Endothelial cell of umbilical vein (primary cell): ENCODE data around the gene SLC6A7. TPM values are rescaled to one million over a fixed set of nuclear protein-coding genes. Genes with fewer than 3 reads are reported as not detected.

Source experiments
- BruUV-seq: library from RNA; stranded (reverse); fragments of 400-500 nt; replicated peaks from 2 replicates; lab custom pipeline; 2021; lab: Mats Ljungman, UMichigan
- CTCF ChIA-PET: fragments of 300-600, 350-600 bp; sonication (Branson Sonifier 250); formaldehyde crosslinking; loops from one replicate; lab custom pipeline; 2021; ENCODE audit warnings: antibody characterized with exemption, inconsistent platforms; lab: Charles Lee
- POLR2A ChIA-PET: fragments of 300-600, 350-600 bp; sonication (Branson Sonifier 250); formaldehyde crosslinking; loops from one replicate; lab custom pipeline; 2021; ENCODE audit warnings: antibody characterized with exemption, inconsistent platforms; lab: Charles Lee
- DNase-seq: peaks from one replicate; pipeline ENCODE4 v3.0.0-alpha.2; 2011; ENCODE audit warnings: low read depth, low spot score
- FAIRE-seq: peaks from 2 replicates; lab custom pipeline; 2011; peaks lifted over from hg19 to GRCh38; lab: Jason Lieb, UNC
- H2AFZ ChIP-seq: 2 replicates; pipeline ENCODE4 v1.6.0; 2012; ENCODE audit warnings: low read depth, low read length, control low read depth, inconsistent platforms
- H3K27ac ChIP-seq: 2 replicates; pipeline ENCODE4 v1.5.1; 2011; ENCODE audit warnings: low read depth, mild to moderate bottlenecking, control low read depth, low read length, moderate library complexity; ENCODE audit not compliant: insufficient read depth
- H3K27me3 ChIP-seq, 2 experiments: 2 replicates each; pipeline versions ENCODE4 v1.6.0 to v1.6.1; 2011; ENCODE audit warnings: low read length in 2 of 2, mixed read lengths in 1 of 2; ENCODE audit not compliant: control insufficient read depth in 2 of 2, insufficient read depth in 2 of 2
- H3K36me3 ChIP-seq, 2 experiments: 2 replicates in 1 of 2; 3 replicates in 1 of 2; pipeline ENCODE4 v1.5.1; 2011; ENCODE audit warnings: low read length in 2 of 2, mild to moderate bottlenecking in 1 of 2, moderate library complexity in 1 of 2; ENCODE audit not compliant: control insufficient read depth in 2 of 2, insufficient read depth in 2 of 2; ENCODE audit errors: extremely low read depth in 1 of 2
- H3K4me1 ChIP-seq: 3 replicates; pipeline ENCODE4 v1.5.1; 2011; ENCODE audit warnings: mild to moderate bottlenecking, low read length; ENCODE audit not compliant: control insufficient read depth, insufficient read depth; ENCODE audit errors: extremely low read depth
- H3K4me2 ChIP-seq: 2 replicates; pipeline ENCODE4 v1.6.1; 2011; ENCODE audit warnings: low read length, control low read depth, mixed read lengths; ENCODE audit not compliant: insufficient read depth
- H3K4me3 ChIP-seq, 3 experiments: fragments of 200-600 bp in 1 of 3; sonication (generic), shearing (Covaris generic) in 1 of 3; replicated peaks in 1 of 3; 2 replicates each; pipeline ENCODE4 v1.5.1; 2011 to 2016; ENCODE audit warnings: control low read depth in 3 of 3, low read length in 3 of 3, mild to moderate bottlenecking in 2 of 3, inconsistent platforms in 1 of 3, low read depth in 1 of 3, moderate library complexity in 1 of 3; ENCODE audit not compliant: insufficient read depth in 1 of 3
- H3K79me2 ChIP-seq: 2 replicates; pipeline ENCODE4 v1.6.0; 2012; ENCODE audit warnings: low read length, inconsistent platforms; ENCODE audit not compliant: control insufficient read depth, insufficient read depth
- H3K9ac ChIP-seq: replicated peaks from 2 replicates; pipeline ENCODE3; 2011; ENCODE audit warnings: low read length, control low read depth; ENCODE audit not compliant: insufficient read depth; ENCODE audit errors: extremely low read depth
- H3K9me1 ChIP-seq: replicated peaks from 3 replicates; pipeline ENCODE4 v1.6.0; 2011; ENCODE audit warnings: mild to moderate bottlenecking, low read length; ENCODE audit not compliant: control insufficient read depth, insufficient read depth; ENCODE audit errors: extremely low read depth
- H3K9me3 ChIP-seq: replicated peaks from 2 replicates; pipeline ENCODE4 v1.5.1; 2012; ENCODE audit warnings: low read length, inconsistent platforms; ENCODE audit not compliant: control insufficient read depth, insufficient read depth
- H4K20me1 ChIP-seq: replicated peaks from 2 replicates; pipeline ENCODE3; 2011; ENCODE audit warnings: mild to moderate bottlenecking, low read length; ENCODE audit not compliant: control insufficient read depth, insufficient read depth; ENCODE audit errors: extremely low read depth
- EZH2 ChIP-seq: IDR thresholded peaks from 2 replicates; pipeline ENCODE4 v1.6.1; 2012; ENCODE audit warnings: borderline replicate concordance, low read depth, mild to moderate bottlenecking, moderate library complexity, low read length, inconsistent platforms; ENCODE audit not compliant: severe bottlenecking
- GATA2 ChIP-seq: IDR thresholded peaks from 2 replicates; pipeline ENCODE4 v1.7.0; 2011; ENCODE audit warnings: low read depth, mild to moderate bottlenecking, moderate library complexity, mixed read lengths, low read length; ENCODE audit not compliant: insufficient read length, insufficient read depth
- POLR2A ChIP-seq: IDR thresholded peaks from 2 replicates; pipeline ENCODE4 v1.6.1; 2012; ENCODE audit warnings: low read depth, mild to moderate bottlenecking, control low read depth, low read length
- dilution Hi-C: fragments of 300-500 bp; cut with MboI; formaldehyde crosslinking; loops from one replicate; pipeline ENCODE4 v1.15.0; 2019; ENCODE audit warnings: low sequenced_read_pairs; ENCODE audit not compliant: extremely low pct_ligation_motif_present
- intact Hi-C: fragments of 100-400 bp; cut with micrococcal nuclease; formaldehyde crosslinking; loops from one replicate; pipeline ENCODE4 v1.10.0; 2022
- polyA plus RNA-seq, 4 experiments: library from polyadenylated mRNA; depleted of rRNA in 3 of 4; stranded (reverse) in 3 of 4; unstranded in 1 of 4; fragments of >200 nt; gene quantifications; 2 replicates each; pipeline versions ENCODE4 v1.2.1 to v1.2.3, GENCODE V29; 2011 to 2012; ENCODE audit warnings: missing spikeins in 1 of 4
- total RNA-seq: library from RNA; stranded (reverse); gene quantifications from 2 replicates; pipeline ENCODE4 v1.2.3, GENCODE V29; 2021
- TF ChIP-seq, protein P1 (sequence below), 2 donors: IDR thresholded peaks; 1 replicate in 1 of 2; 2 replicates in 1 of 2; pipeline ENCODE4 v1.5.1; 2011; ENCODE audit warnings: low read length in 2 of 2, mild to moderate bottlenecking in 2 of 2, moderate library complexity in 2 of 2, control low read depth in 1 of 2, inconsistent platforms in 1 of 2, low read depth in 1 of 2; ENCODE audit not compliant: insufficient read depth in 1 of 2; ENCODE audit errors: extremely low read depth in 1 of 2

Gene SLC6A7
- total and polyA plus RNA-seq, 2 donors (not counting 3 experiments of a cell fraction or from before 2014, with no cell fraction given), result not detected

DNA sequence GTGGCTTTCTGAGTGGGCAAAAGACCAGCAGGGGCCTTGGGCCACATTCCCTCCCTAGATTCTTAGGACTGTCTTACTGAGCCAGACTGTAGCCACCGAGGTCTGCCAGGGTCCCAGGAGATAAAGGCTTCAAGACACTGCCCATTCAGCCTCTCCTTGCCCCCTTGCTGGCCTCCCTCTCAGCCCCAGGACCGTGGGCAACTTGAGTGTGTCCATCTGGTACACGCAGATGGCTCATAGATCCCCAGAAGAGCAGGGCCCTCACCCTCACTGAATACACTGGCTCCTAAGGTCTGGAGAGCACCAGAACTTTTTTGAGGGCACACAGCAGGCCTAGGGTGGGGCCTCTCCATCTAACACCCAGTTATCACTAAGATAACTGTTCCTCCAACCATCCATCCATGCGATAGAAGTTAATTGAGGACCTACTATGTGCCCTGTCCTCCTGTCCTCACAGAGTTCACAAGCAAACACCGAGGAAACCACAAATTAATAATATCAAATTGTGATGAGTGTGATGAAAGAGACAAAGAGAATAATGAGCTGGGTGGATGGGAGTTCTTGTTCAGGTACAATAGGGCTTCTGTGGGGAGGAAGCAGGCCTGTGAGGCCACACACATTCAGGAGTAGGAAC lies 29.3 kb upstream of the SLC6A7 start:
- Histone ChIP-seq H4K20me1 (no peaks in the 10 kb centered on the region), H2AFZ (no peak overlapping the region), H3K9me1 (no peaks in the 10 kb centered on the region), H3K27me3 (peaks cover 0 to 2% of the 10 kb centered on the region in 2 experiments), H3K4me1 (peaks cover 1% of the 10 kb centered on the region), H3K4me2 (no peak overlapping the region), H3K9me3 (no peaks in the 10 kb centered on the region), H3K27ac (no peak overlapping the region), H3K36me3 (no peaks in the 10 kb centered on the region), H3K4me3 (no peak overlapping the region), H3K9ac (no peak overlapping the region), H3K79me2 (no peaks in the 10 kb centered on the region)
- dilution Hi-C loops (no loop called here), intact Hi-C loops (loop anchor here (1.0 to 2.0 kb wide), 5 partner anchors 14 to 276 kb away; no protein-coding TSS in a partner anchor)
- BruUV-seq, result no TSS peak
- no peak for TF ChIP-seq POLR2A
- TF ChIP-seq EZH2, result no peak
- TF ChIP-seq GATA2, result no peak
- DNase-seq (no peak), FAIRE-seq (no peak)
- ChIA-PET CTCF (interaction anchor here (3.7 kb wide), 1 partner anchor 57 kb away, joined by 14 read pairs; no protein-coding TSS in a partner anchor), POLR2A (no interaction called here)

DNA sequence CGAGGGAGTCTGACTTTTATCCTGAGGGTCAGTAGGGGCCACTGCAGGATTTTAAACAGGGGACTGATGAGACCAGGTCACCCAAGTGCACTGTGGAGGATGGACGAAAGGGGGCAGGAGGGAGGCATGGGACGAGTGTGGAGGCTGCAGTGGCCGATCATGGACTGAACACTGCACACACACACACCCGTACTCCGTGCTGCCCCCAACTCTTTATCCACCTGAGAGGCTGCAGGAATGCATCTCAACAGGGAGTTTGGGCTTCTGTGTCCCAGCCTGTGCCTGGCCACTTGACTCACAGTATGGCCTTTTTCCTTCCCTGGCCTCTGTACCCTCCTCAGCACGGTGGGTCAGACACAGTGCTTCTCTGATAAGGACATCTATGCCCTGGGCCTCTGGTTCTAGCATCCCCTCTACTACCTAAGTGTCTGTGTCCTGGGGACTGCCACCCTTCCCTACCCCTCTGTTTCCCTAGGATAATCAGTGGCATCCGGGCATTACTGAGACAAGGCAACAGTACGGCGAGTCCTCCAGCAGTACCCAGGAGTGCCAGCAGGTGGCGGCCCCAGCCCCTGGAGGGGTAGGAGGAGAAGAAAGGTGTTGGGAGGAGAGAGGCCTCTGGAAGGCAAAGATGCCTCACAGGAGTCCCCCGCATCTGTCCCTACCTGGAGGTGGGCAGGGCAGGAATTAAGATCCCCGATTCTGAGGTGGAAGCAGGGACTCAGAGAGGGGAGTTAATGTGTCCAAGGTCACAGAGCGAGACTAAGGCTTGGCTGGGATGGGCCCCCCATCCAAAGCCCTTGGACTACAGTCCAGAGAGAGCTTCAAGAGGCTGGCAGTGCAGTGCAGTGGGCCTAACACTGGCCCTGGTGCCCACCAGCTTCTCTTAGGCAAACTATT lies 28.4 kb upstream of the SLC6A7 start:
- Histone ChIP-seq H3K9me3 (no peaks in the 10 kb centered on the region), H3K27ac (no peak overlapping the region), H3K36me3 (no peaks in the 10 kb centered on the region), H2AFZ (no peak overlapping the region), H3K9me1 (no peaks in the 10 kb centered on the region), H3K79me2 (no peaks in the 10 kb centered on the region), H3K27me3 (peaks cover 6 to 7% of the 10 kb centered on the region in 2 experiments), H3K9ac (no peak overlapping the region), H4K20me1 (no peaks in the 10 kb centered on the region), H3K4me2 (no peak overlapping the region), H3K4me3 (no peak overlapping the region), H3K4me1 (no peaks in the 10 kb centered on the region)
- ChIA-PET CTCF (interaction anchor here (1.1 to 3.7 kb wide), 7 partner anchors 12 to 189 kb away, joined by 3 to 14 read pairs (median 10); no protein-coding TSS in a partner anchor), POLR2A (no interaction called here)
- TF ChIP-seq EZH2, result no peak
- TF ChIP-seq, protein P1, sequence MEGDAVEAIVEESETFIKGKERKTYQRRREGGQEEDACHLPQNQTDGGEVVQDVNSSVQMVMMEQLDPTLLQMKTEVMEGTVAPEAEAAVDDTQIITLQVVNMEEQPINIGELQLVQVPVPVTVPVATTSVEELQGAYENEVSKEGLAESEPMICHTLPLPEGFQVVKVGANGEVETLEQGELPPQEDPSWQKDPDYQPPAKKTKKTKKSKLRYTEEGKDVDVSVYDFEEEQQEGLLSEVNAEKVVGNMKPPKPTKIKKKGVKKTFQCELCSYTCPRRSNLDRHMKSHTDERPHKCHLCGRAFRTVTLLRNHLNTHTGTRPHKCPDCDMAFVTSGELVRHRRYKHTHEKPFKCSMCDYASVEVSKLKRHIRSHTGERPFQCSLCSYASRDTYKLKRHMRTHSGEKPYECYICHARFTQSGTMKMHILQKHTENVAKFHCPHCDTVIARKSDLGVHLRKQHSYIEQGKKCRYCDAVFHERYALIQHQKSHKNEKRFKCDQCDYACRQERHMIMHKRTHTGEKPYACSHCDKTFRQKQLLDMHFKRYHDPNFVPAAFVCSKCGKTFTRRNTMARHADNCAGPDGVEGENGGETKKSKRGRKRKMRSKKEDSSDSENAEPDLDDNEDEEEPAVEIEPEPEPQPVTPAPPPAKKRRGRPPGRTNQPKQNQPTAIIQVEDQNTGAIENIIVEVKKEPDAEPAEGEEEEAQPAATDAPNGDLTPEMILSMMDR (IDR thresholded peaks at IDR 0.05; ENCODE audit: extremely low read depth in 1 of 2, insufficient read depth in 1 of 2, low read depth in 1 of 2, low read length in 2 of 2), result peak; percentile 94 to 97
- intact Hi-C loops (loop anchor here (1.0 to 2.0 kb wide), 5 partner anchors 13 to 275 kb away; no protein-coding TSS in a partner anchor), dilution Hi-C loops (no loop called here)
- peak; percentile 92 for FAIRE-seq
- peak; percentile 59 for DNase-seq
- no TSS peak for BruUV-seq
